Hypothalamus (tissue), 51 donors: ENCODE measurements around the gene THEM5.

ENCODE experiments used
- DNase-seq, 51 donors: peaks; one replicate each; lab custom pipeline; 2025; lab: John Stamatoyannopoulos, UW

Gene THEM5

DNA sequence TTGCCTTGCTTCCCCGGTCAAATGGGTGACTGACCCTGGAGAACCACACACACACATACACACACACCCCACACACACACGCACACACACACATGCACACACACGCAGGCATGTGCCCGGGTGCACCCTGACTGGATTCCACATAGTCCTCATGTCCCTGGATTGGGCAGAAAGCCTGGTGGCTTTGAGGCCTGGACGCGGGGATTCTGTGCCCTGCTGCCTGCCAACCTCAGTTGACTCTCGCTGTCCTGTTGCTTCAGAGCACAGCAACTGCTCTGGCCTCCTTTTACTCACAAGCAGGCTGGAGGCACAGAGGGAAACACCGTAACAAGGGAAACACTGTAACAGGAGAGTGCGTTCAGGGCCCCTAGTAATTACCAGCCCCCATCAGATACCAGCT, 28.3 kb downstream of the THEM5 start:
- DNase-seq, result peak in 4 of 51 donors; percentile 6 to 15 (median 10)

GRCh38 chr1:151823175-151823574, 30.3 kb downstream of the THEM5 start:
- DNase-seq, result no peak

GRCh38 chr1:151822404-151822803, 31.1 kb downstream of the THEM5 start:
- peak in 1 of 51 donors; percentile 36 for DNase-seq

DNA sequence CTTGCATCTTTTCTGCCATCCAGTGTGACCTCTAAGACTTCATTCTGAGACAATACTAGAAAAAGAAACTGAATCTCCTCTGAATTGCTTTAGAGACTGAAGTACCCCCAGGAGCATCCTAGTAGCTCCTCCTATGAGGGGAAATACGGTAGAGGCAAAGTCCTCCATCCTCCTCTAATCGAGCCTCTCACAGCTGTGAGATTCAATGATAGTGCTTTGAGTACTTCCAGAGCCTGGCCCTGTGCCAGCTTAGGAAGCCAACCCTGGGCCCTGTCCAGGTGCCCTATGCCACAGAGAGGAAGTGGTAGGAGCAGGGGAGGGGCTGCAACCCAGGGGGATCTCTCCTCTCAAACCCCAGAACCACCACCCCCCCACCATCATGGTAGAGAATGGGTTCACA, 32.6 kb downstream of the THEM5 start:
- no peak for DNase-seq

- no peak for DNase-seq
These were observed 33.4 kb downstream of the THEM5 start for GRCh38 chr1:151819976-151820623.

- no peak for DNase-seq
These were observed 34.2 kb downstream of the THEM5 start for GRCh38 chr1:151819227-151819835.

DNA sequence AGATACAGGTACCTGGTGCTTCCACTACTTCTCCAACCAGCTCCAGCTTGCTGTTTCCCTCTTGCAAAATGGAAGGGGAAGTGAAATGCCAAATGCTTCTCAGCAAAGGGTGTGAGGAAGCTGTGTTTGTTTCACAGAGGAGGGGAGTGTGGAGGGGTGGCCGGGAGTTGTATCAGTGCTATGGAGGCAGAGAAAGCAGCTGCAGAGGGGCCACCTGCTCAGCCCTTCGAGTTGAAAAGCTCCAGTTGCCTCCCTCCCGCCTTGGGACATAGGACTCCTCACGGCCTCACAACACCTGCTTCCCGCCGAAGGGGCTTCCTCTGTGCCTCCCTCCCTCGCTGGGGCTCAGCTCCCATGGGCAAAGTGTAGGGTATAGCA, 36.2 kb downstream of the THEM5 start:
- no peak for DNase-seq

- no peak for DNase-seq
These were observed 36.8 kb downstream of the THEM5 start for GRCh38 chr1:151816548-151817352.

DNA sequence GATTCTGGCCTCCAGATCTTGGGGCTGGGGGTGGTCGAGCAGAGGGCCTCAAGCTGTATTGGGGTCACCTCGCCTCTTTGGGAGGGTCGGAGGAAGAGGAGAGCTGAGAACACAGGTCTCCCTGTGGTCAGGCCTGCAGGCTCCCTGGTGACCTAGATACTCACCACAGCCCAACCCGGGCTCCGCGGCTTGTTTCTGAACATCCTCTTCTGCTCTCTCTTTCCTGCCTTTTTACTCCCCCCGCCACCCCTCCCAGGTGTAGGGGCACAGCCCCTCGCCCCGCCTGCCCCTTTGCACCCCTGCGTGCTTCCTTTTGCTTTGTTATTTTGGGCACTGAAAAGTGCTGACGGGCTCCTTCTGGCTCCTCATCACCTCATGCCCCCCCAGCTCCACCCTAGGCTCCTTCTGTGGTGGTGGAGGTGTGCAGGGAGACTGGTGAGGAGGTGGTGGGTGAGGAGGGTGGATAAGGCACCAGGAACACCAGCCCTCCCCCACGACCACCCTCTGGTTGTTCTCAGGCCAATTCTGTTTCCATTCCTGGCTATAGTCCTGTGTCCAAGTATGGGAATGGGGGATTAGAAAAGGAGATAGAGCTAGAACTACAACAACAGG, 37.7 kb downstream of the THEM5 start:
- DNase-seq, result no peak

GRCh38 chr1:151814971-151815545, 38.5 kb downstream of the THEM5 start:
- no peak for DNase-seq

DNA sequence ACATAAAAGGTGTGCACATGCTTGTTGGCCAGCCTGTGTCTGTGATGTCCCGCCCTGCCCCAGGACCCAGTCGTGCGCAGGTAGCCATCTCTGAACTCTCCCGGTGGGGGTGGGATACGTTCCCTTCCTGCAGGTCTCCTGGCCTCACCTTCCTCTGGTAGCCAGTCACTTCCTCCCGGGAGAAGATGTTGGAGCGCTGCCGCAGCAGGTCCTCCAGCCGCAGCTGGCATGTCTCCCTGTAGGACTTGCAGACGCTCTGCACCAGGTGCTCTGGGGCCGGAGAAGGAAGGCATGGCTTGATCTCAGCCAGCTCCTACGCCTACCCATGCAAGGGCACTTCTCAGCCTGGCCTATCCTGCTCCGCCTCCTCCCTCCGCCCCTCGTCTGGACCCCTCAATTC, 39.1 kb downstream of the THEM5 start:
- DNase-seq, result no peak

DNA sequence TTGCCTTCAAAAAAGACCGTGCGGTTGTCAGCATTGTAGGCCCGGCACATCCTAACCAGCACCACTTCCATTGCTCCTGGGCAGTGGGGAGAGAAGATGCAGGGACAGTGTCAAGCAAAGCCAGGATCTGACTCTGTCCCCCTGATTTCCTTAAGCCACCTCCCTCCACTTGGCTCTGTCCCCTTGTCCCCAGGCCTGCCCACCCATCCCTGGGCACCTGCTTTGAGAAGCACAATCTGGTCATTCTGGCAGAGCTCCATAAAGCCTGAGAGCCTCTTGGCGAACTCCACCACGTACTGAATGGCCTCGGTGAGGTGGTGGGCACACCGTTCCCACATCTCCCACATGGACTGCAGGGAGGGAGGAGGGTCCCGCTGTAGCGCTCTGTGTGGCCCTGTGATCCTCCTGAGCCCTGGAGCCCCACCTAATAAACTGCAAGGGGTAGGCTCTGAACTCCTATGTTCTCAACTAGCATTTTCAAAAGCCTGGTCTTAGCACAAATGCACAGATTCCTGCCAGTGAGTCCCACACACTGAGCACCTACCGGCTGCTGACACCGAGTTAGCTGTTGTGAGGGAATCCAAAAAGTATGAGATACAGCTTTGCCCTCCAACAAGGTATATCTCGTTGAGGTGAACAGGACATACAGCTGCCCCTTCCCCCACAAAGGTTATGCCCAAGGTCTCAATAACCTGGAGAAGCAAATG, 40.1 kb downstream of the THEM5 start:
- DNase-seq, result no peak

DNA sequence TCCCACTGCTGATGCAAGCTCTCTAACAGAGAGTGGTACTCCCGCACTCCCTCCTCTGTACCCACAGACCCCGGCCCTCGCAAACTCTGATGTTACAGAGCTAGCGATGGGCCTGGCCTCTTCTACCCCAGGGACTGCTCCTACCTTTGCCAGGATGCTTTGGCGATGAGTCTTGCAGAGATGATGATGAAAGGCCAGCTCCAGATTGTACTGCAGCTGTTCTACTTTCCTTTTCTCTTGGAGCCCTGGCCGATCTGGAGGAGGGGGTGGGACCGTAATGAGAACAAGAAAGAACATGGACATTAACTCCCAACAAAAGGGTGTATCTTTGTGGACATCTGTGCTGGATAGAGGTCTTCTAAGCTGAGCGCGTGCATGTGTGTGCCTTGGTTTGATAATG, 42.3 kb downstream of the THEM5 start:
- DNase-seq, result peak in 1 of 51 donors; percentile 1

DNA sequence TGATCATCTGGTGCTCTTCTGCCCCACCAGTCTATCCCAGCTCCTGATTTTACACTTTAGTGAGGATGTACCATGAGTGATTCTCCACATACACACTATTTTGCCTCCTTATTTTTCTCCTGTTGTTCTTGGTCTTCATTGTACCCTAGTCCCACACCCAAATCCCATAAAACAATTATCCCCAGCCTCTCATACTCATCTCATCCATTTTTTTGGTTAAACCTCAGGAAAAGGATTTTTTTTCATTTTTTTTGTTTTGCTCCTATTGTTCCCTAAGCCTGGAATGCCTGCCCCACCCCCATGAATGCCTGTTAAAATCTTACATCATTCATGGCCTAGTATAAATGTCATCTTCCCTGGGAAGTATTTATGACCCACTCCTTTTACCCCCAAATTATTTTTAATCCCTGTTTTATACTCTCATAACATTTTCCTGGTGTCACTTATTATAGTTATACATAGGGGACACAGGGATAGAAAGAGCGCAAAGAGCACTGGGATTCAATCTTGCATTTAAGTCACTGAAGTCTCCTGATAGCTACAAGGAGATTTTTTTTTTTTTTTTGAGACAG, 43.4 kb downstream of the THEM5 start:
- DNase-seq, result no peak

GRCh38 chr1:151809290-151809984, 44.1 kb downstream of the THEM5 start:
- DNase-seq, result peak in 1 of 51 donors; percentile 7

GRCh38 chr1:151807766-151808165, 45.7 kb downstream of the THEM5 start:
- DNase-seq, result no peak

DNA sequence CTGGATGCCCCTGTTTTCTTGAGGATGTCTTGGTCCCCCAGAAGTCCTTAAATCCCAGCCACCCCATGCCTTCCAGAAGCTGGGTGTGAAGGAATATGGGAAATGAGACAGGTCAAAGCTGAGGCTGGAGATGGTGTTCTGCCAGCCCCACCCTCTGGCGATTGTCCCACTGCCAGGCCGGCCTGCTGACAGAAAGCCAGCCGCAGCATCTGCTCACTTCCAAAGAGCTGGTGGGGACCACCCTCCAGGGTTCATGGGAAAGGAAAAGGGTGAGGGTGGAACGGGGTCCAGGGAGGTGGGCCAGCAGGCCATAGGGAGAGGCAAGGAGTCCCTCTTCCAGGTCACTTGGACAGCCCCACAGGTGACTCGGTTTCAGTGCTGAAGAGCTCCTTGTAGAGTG, 46.4 kb downstream of the THEM5 start:
- DNase-seq, result no peak

- DNase-seq, result no peak
These were observed 47.3 kb downstream of the THEM5 start for GRCh38 chr1:151806170-151806569.

- DNase-seq, result peak in 1 of 51 donors; percentile 5
These were observed 48.3 kb downstream of the THEM5 start, which contains the start of gene LINGO4 for GRCh38 chr1:151805066-151805820. TSS of gene LINGO4 (minus strand) at chr1:151805419. CDS start at chr1:151802704, 2,715 bp downstream.
